ENCODE results near the gene C1orf174. TPM values are rescaled to one million over a fixed set of nuclear protein-coding genes. Genes with fewer than 3 reads are reported as not detected.

The C1orf174 gene
- total RNA-seq, 1 experiment from 2014 or later, result 41.2 TPM

GRCh38 chr1:3905266-3905952, 5.3 kb upstream of the C1orf174 start:
- CTCF ChIA-PET, result no interaction called here
- H3K36me3 ChIP-seq (ENCODE audit: control insufficient read depth, insufficient read depth, low read length), result no peaks in the 10 kb centered on the region
- no peaks in the 10 kb centered on the region for H3K27me3 ChIP-seq (ENCODE audit: control insufficient read depth, insufficient read depth, low read length)
- no peak overlapping the region for H3K4me3 ChIP-seq (ENCODE audit: low read depth in 2 of 2, low read length in 2 of 2)
- BruUV-seq (replicated peaks), result no TSS peak
- no peak for DNase-seq (ENCODE audit: low read depth, low spot score)
- intact Hi-C loops (cut with micrococcal nuclease; ENCODE audit: unreplicated experiment) (no loop called here), in situ Hi-C loops (cut with HindIII; ENCODE audit: low pct_unique_long_range_greater_than_20kb, low sequenced_read_pairs) (no loop called here)
- no peaks in the 10 kb centered on the region for H3K9me3 ChIP-seq (ENCODE audit: control insufficient read depth, insufficient read depth, low read depth, low read length)
- no peak for ATAC-seq
- POLR2A ChIA-PET, result no interaction called here
- H3K4me1 ChIP-seq (ENCODE audit: control insufficient read depth, insufficient read depth, low read length), result no peaks in the 10 kb centered on the region
- TF ChIP-seq POLR2AphosphoS5 (IDR thresholded peaks at IDR 0.05; ENCODE audit: low read depth, low read length), result no peak
- no peak for TF ChIP-seq REST (IDR thresholded peaks at IDR 0.05; ENCODE audit: insufficient read depth in 1 of 2, low read depth in 2 of 2, low read length in 1 of 2)
- TF ChIP-seq TCF7L2 (IDR thresholded peaks at IDR 0.05; ENCODE audit: low read depth, low read length), result no peak
- no peak for TF ChIP-seq SIN3A (IDR thresholded peaks at IDR 0.05; ENCODE audit: borderline replicate concordance, insufficient read depth, low read depth, low read length)
- TF ChIP-seq CTCF (IDR thresholded peaks at IDR 0.05), result no peak
- H3K27ac ChIP-seq (ENCODE audit: low read length), result no peak overlapping the region

- no peak for ATAC-seq
- DNase-seq (ENCODE audit: low read depth, low spot score), result no peak
- CTCF ChIA-PET, result no interaction called here
- Histone ChIP-seq H3K4me3 (ENCODE audit: low read depth in 2 of 2, low read length in 2 of 2) (no peak overlapping the region), H3K27ac (ENCODE audit: low read length) (no peak overlapping the region), H3K36me3 (ENCODE audit: control insufficient read depth, insufficient read depth, low read length) (no peaks in the 10 kb centered on the region), H3K4me1 (ENCODE audit: control insufficient read depth, insufficient read depth, low read length) (no peaks in the 10 kb centered on the region), H3K9me3 (ENCODE audit: control insufficient read depth, insufficient read depth, low read depth, low read length) (no peaks in the 10 kb centered on the region), H3K27me3 (ENCODE audit: control insufficient read depth, insufficient read depth, low read length) (no peaks in the 10 kb centered on the region)
- POLR2A ChIA-PET, result no interaction called here
- in situ Hi-C loops (cut with HindIII; ENCODE audit: low pct_unique_long_range_greater_than_20kb, low sequenced_read_pairs), result no loop called here
- BruUV-seq (replicated peaks), result no TSS peak
- TF ChIP-seq POLR2AphosphoS5 (IDR thresholded peaks at IDR 0.05; ENCODE audit: low read depth, low read length) (no peak), TCF7L2 (IDR thresholded peaks at IDR 0.05; ENCODE audit: low read depth, low read length) (no peak), SIN3A (IDR thresholded peaks at IDR 0.05; ENCODE audit: borderline replicate concordance, insufficient read depth, low read depth, low read length) (no peak), REST (IDR thresholded peaks at IDR 0.05; ENCODE audit: insufficient read depth in 1 of 2, low read depth in 2 of 2, low read length in 1 of 2) (no peak), CTCF (IDR thresholded peaks at IDR 0.05) (no peak)
- intact Hi-C loops (cut with micrococcal nuclease; ENCODE audit: unreplicated experiment), result no loop called here
Measured at GRCh38 chr1:3904843-3905185, 4.7 kb upstream of the C1orf174 start.

Measured in Panc1 (cell line).